Endothelial cell of umbilical vein (primary cell): ENCODE measurements around the gene CCSAP. TPM values are rescaled to one million over a fixed set of nuclear protein-coding genes. Genes with fewer than 3 reads are reported as not detected.

Experiments used
- BruUV-seq: library from RNA; stranded (reverse); fragments of 400-500 nt; replicated peaks from 2 replicates; lab custom pipeline; 2021; lab: Mats Ljungman, UMichigan
- CTCF ChIA-PET: fragments of 300-600, 350-600 bp; sonication (Branson Sonifier 250); formaldehyde crosslinking; loops from one replicate; lab custom pipeline; 2021; ENCODE audit warnings: antibody characterized with exemption, inconsistent platforms; lab: Charles Lee
- POLR2A ChIA-PET: fragments of 300-600, 350-600 bp; sonication (Branson Sonifier 250); formaldehyde crosslinking; loops from one replicate; lab custom pipeline; 2021; ENCODE audit warnings: antibody characterized with exemption, inconsistent platforms; lab: Charles Lee
- DNase-seq: peaks from one replicate; pipeline ENCODE4 v3.0.0-alpha.2; 2011; ENCODE audit warnings: low read depth, low spot score
- FAIRE-seq: peaks from 2 replicates; lab custom pipeline; 2011; peaks lifted over from hg19 to GRCh38; lab: Jason Lieb, UNC
- H2AFZ ChIP-seq: 2 replicates; pipeline ENCODE4 v1.6.0; 2012; ENCODE audit warnings: low read depth, low read length, control low read depth, inconsistent platforms
- H3K27ac ChIP-seq: 2 replicates; pipeline ENCODE4 v1.5.1; 2011; ENCODE audit warnings: low read depth, mild to moderate bottlenecking, control low read depth, low read length, moderate library complexity; ENCODE audit not compliant: insufficient read depth
- H3K27me3 ChIP-seq, 2 experiments: 2 replicates each; pipeline versions ENCODE4 v1.6.0 to v1.6.1; 2011; ENCODE audit warnings: low read length in 2 of 2, mixed read lengths in 1 of 2; ENCODE audit not compliant: control insufficient read depth in 2 of 2, insufficient read depth in 2 of 2
- H3K36me3 ChIP-seq, 2 experiments: 2 replicates in 1 of 2; 3 replicates in 1 of 2; pipeline ENCODE4 v1.5.1; 2011; ENCODE audit warnings: low read length in 2 of 2, mild to moderate bottlenecking in 1 of 2, moderate library complexity in 1 of 2; ENCODE audit not compliant: control insufficient read depth in 2 of 2, insufficient read depth in 2 of 2; ENCODE audit errors: extremely low read depth in 1 of 2
- H3K4me1 ChIP-seq: 3 replicates; pipeline ENCODE4 v1.5.1; 2011; ENCODE audit warnings: mild to moderate bottlenecking, low read length; ENCODE audit not compliant: control insufficient read depth, insufficient read depth; ENCODE audit errors: extremely low read depth
- H3K4me2 ChIP-seq: 2 replicates; pipeline ENCODE4 v1.6.1; 2011; ENCODE audit warnings: low read length, control low read depth, mixed read lengths; ENCODE audit not compliant: insufficient read depth
- H3K4me3 ChIP-seq, 3 experiments: fragments of 200-600 bp in 1 of 3; sonication (generic), shearing (Covaris generic) in 1 of 3; replicated peaks in 1 of 3; 2 replicates each; pipeline ENCODE4 v1.5.1; 2011 to 2016; ENCODE audit warnings: control low read depth in 3 of 3, low read length in 3 of 3, mild to moderate bottlenecking in 2 of 3, inconsistent platforms in 1 of 3, low read depth in 1 of 3, moderate library complexity in 1 of 3; ENCODE audit not compliant: insufficient read depth in 1 of 3
- H3K79me2 ChIP-seq: 2 replicates; pipeline ENCODE4 v1.6.0; 2012; ENCODE audit warnings: low read length, inconsistent platforms; ENCODE audit not compliant: control insufficient read depth, insufficient read depth
- H3K9ac ChIP-seq: replicated peaks from 2 replicates; pipeline ENCODE3; 2011; ENCODE audit warnings: low read length, control low read depth; ENCODE audit not compliant: insufficient read depth; ENCODE audit errors: extremely low read depth
- H3K9me1 ChIP-seq: replicated peaks from 3 replicates; pipeline ENCODE4 v1.6.0; 2011; ENCODE audit warnings: mild to moderate bottlenecking, low read length; ENCODE audit not compliant: control insufficient read depth, insufficient read depth; ENCODE audit errors: extremely low read depth
- H3K9me3 ChIP-seq: replicated peaks from 2 replicates; pipeline ENCODE4 v1.5.1; 2012; ENCODE audit warnings: low read length, inconsistent platforms; ENCODE audit not compliant: control insufficient read depth, insufficient read depth
- H4K20me1 ChIP-seq: replicated peaks from 2 replicates; pipeline ENCODE3; 2011; ENCODE audit warnings: mild to moderate bottlenecking, low read length; ENCODE audit not compliant: control insufficient read depth, insufficient read depth; ENCODE audit errors: extremely low read depth
- EZH2 ChIP-seq: IDR thresholded peaks from 2 replicates; pipeline ENCODE4 v1.6.1; 2012; ENCODE audit warnings: borderline replicate concordance, low read depth, mild to moderate bottlenecking, moderate library complexity, low read length, inconsistent platforms; ENCODE audit not compliant: severe bottlenecking
- FOS ChIP-seq: IDR thresholded peaks from 2 replicates; pipeline ENCODE4 v1.6.1; 2011; ENCODE audit warnings: mild to moderate bottlenecking, low read length, moderate library complexity, borderline replicate concordance; ENCODE audit not compliant: insufficient read depth
- JUN ChIP-seq: IDR thresholded peaks from 2 replicates; pipeline ENCODE4 v1.6.1; 2011; ENCODE audit warnings: borderline replicate concordance, low read depth; ENCODE audit not compliant: insufficient read length, insufficient read depth
- MYC ChIP-seq: IDR thresholded peaks from one replicate; pipeline ENCODE4 v1.6.1; 2011; ENCODE audit warnings: mild to moderate bottlenecking, low read depth, low read length
- POLR2A ChIP-seq: IDR thresholded peaks from 2 replicates; pipeline ENCODE4 v1.6.1; 2012; ENCODE audit warnings: low read depth, mild to moderate bottlenecking, control low read depth, low read length
- POLR2AphosphoS5 ChIP-seq: IDR thresholded peaks from 2 replicates; pipeline ENCODE4 v1.6.1; 2012; ENCODE audit warnings: low read depth, mild to moderate bottlenecking, control low read depth, low read length, moderate library complexity; ENCODE audit not compliant: insufficient read depth
- dilution Hi-C: fragments of 300-500 bp; cut with MboI; formaldehyde crosslinking; loops from one replicate; pipeline ENCODE4 v1.15.0; 2019; ENCODE audit warnings: low sequenced_read_pairs; ENCODE audit not compliant: extremely low pct_ligation_motif_present
- intact Hi-C: fragments of 100-400 bp; cut with micrococcal nuclease; formaldehyde crosslinking; loops from one replicate; pipeline ENCODE4 v1.10.0; 2022
- polyA plus RNA-seq, 4 experiments: library from polyadenylated mRNA; depleted of rRNA in 3 of 4; stranded (reverse) in 3 of 4; unstranded in 1 of 4; fragments of >200 nt; gene quantifications; 2 replicates each; pipeline versions ENCODE4 v1.2.1 to v1.2.3, GENCODE V29; 2011 to 2012; ENCODE audit warnings: missing spikeins in 1 of 4
- total RNA-seq: library from RNA; stranded (reverse); gene quantifications from 2 replicates; pipeline ENCODE4 v1.2.3, GENCODE V29; 2021
- TF ChIP-seq, protein P1 (sequence below), 2 donors: IDR thresholded peaks; 1 replicate in 1 of 2; 2 replicates in 1 of 2; pipeline ENCODE4 v1.5.1; 2011; ENCODE audit warnings: low read length in 2 of 2, mild to moderate bottlenecking in 2 of 2, moderate library complexity in 2 of 2, control low read depth in 1 of 2, inconsistent platforms in 1 of 2, low read depth in 1 of 2; ENCODE audit not compliant: insufficient read depth in 1 of 2; ENCODE audit errors: extremely low read depth in 1 of 2
- TF ChIP-seq, protein P2 (sequence below): IDR thresholded peaks from 2 replicates; pipeline ENCODE4 v1.6.1; 2011; ENCODE audit not compliant: insufficient read depth, insufficient read length

The CCSAP gene
- total and polyA plus RNA-seq, 2 donors (not counting 3 experiments of a cell fraction or from before 2014, with no cell fraction given), result 1.3 to 5.7 TPM

DNA sequence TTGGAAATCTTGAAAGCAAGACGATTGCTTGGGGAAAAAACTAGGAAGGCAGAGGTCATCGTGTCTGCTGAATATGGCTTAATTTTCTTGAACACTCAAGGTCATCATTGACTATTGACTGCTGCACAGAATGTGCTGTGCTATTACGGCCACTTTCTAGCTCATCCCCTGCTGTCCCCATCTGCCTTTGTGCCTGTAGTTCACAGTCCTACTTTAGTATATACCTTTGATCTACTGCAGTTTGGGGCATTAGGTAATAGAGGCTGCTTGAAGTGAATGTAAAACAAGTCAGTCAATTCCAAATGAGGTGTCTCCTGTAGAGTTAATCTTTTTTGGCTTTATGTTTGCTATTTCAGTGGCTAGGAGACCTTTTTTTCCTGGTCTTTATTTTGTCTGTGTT is 63.6 kb downstream of the CCSAP start:
- Histone ChIP-seq H3K9me1 (no peaks in the 10 kb centered on the region), H3K4me3 (no peak overlapping the region), H3K9me3 (no peaks in the 10 kb centered on the region), H3K4me1 (peaks cover 16% of the 10 kb centered on the region), H3K9ac (no peak overlapping the region), H3K4me2 (no peak overlapping the region), H2AFZ (no peak overlapping the region), H3K79me2 (peaks cover 84% of the 10 kb centered on the region), H3K36me3 (no peaks in the 10 kb centered on the region), H3K27ac (no peak overlapping the region), H3K27me3 (no peaks in the 10 kb centered on the region), H4K20me1 (peaks cover 7% of the 10 kb centered on the region)
- no TSS peak for BruUV-seq
- TF ChIP-seq MYC, result no peak
- TF ChIP-seq, protein P1, sequence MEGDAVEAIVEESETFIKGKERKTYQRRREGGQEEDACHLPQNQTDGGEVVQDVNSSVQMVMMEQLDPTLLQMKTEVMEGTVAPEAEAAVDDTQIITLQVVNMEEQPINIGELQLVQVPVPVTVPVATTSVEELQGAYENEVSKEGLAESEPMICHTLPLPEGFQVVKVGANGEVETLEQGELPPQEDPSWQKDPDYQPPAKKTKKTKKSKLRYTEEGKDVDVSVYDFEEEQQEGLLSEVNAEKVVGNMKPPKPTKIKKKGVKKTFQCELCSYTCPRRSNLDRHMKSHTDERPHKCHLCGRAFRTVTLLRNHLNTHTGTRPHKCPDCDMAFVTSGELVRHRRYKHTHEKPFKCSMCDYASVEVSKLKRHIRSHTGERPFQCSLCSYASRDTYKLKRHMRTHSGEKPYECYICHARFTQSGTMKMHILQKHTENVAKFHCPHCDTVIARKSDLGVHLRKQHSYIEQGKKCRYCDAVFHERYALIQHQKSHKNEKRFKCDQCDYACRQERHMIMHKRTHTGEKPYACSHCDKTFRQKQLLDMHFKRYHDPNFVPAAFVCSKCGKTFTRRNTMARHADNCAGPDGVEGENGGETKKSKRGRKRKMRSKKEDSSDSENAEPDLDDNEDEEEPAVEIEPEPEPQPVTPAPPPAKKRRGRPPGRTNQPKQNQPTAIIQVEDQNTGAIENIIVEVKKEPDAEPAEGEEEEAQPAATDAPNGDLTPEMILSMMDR (IDR thresholded peaks at IDR 0.05; ENCODE audit: extremely low read depth in 1 of 2, insufficient read depth in 1 of 2, low read depth in 1 of 2, low read length in 2 of 2), result no peak
- no peak for TF ChIP-seq JUN
- no peak for TF ChIP-seq EZH2
- no peak for TF ChIP-seq POLR2AphosphoS5
- TF ChIP-seq, protein P2, sequence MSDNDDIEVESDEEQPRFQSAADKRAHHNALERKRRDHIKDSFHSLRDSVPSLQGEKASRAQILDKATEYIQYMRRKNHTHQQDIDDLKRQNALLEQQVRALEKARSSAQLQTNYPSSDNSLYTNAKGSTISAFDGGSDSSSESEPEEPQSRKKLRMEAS, result no peak
- no peak for TF ChIP-seq POLR2A
- TF ChIP-seq FOS, result no peak
- POLR2A ChIA-PET, result no interaction called here
- DNase-seq (no peak), FAIRE-seq (no peak)
- CTCF ChIA-PET, result interaction anchor here (1.5 kb wide), 1 partner anchor 203 kb away, joined by 4 read pairs; no protein-coding TSS in a partner anchor
- dilution Hi-C loops (no loop called here), intact Hi-C loops (no loop called here)
